RKO (cell line): Measurements from ENCODE around the gene TIA1.
"Not testable (repeated sequence)": the region's sequence is repeated elsewhere in the genome, so short reads cannot be mapped to it uniquely, and the experiment has no call there.

Source experiments
- DNase-seq: peaks from one replicate; pipeline ENCODE4 v3.0.0-alpha.2; 2016; ENCODE audit warnings: low spot score

Gene TIA1

GRCh38 chr2:70214953-70215549 is 33.4 kb downstream of the TIA1 start:
- no peak for DNase-seq

GRCh38 chr2:70214365-70214764 is 34.1 kb downstream of the TIA1 start:
- DNase-seq: no peak

- no peak for DNase-seq
These were observed 36.0 kb downstream of the TIA1 start for GRCh38 chr2:70212298-70212932.

- DNase-seq: no peak
These were observed 36.8 kb downstream of the TIA1 start for GRCh38 chr2:70211595-70211994.

- DNase-seq: no peak
These were observed 44.0 kb downstream of the TIA1 start for GRCh38 chr2:70204452-70204851.

- DNase-seq: no peak
These were observed 45.3 kb downstream of the TIA1 start for GRCh38 chr2:70203086-70203485.

- no peak for DNase-seq
These were observed 46.1 kb downstream of the TIA1 start for GRCh38 chr2:70202236-70202806.

- DNase-seq: no peak
These were observed 46.6 kb downstream of the TIA1 start for GRCh38 chr2:70201831-70202230.

- no peak for DNase-seq
These were observed 47.1 kb downstream of the TIA1 start for GRCh38 chr2:70201225-70201768.

- no peak for DNase-seq
These were observed 49.0 kb downstream of the TIA1 start for GRCh38 chr2:70199320-70199864.

GRCh38 chr2:70192516-70192915 is 55.9 kb downstream of the TIA1 start:
- DNase-seq: no peak

GRCh38 chr2:70191244-70191735 is 57.1 kb downstream of the TIA1 start:
- DNase-seq: no peak

- peak; percentile 98 for DNase-seq
These were observed 57.8 kb downstream of the TIA1 start, which contains the start of gene C2orf42 for GRCh38 chr2:70190418-70191243. C2orf42 (minus strand) TSS chr2:70191019; CDS start chr2:70181985, 9,034 bp downstream.

GRCh38 chr2:70188460-70188859 is 60.0 kb downstream of the TIA1 start:
- DNase-seq: peak; percentile 21

- not testable (repeated sequence) for DNase-seq
These were observed 61.3 kb downstream of the TIA1 start for GRCh38 chr2:70187170-70187569.

GRCh38 chr2:70182689-70183088 is 65.7 kb downstream of the TIA1 start:
- no peak for DNase-seq

GRCh38 chr2:70181363-70181956 is 67.0 kb downstream of the TIA1 start:
- no peak for DNase-seq

GRCh38 chr2:70173520-70173919 is 74.9 kb downstream of the TIA1 start:
- DNase-seq: no peak

GRCh38 chr2:70169654-70170245 is 78.7 kb downstream of the TIA1 start:
- not testable (repeated sequence) for DNase-seq

- no peak for DNase-seq
These were observed 87.3 kb downstream of the TIA1 start for GRCh38 chr2:70161069-70161534.

- no peak for DNase-seq
These were observed 87.9 kb downstream of the TIA1 start for GRCh38 chr2:70160545-70160944.
